Cerebellar nuclear complex (tissue), 1 donor: ENCODE measurements around the gene MAP3K1.
"Not testable (repeated sequence)": the region's sequence is repeated elsewhere in the genome, so short reads cannot be mapped to it uniquely, and the experiment has no call there.

Experiments used
- DNase-seq, 2 experiments: peaks; one replicate each; lab custom pipeline; 2025; lab: John Stamatoyannopoulos, UW

MAP3K1 gene

GRCh38 chr5:56816546-56817081 is 1.3 kb downstream of the MAP3K1 start:
- DNase-seq, result no peak

- no peak for DNase-seq
Observed at GRCh38 chr5:56817263-56818014, 2.1 kb downstream of the MAP3K1 start.

GRCh38 chr5:56818450-56819037 is 3.2 kb downstream of the MAP3K1 start:
- no peak for DNase-seq

- DNase-seq, result no peak
Observed at GRCh38 chr5:56819060-56819881, 3.9 kb downstream of the MAP3K1 start.

- DNase-seq, result not testable (repeated sequence)
Observed at GRCh38 chr5:56821868-56822267, 6.5 kb downstream of the MAP3K1 start.

- no peak for DNase-seq
Observed at GRCh38 chr5:56822981-56823380, 7.6 kb downstream of the MAP3K1 start.

- DNase-seq, result no peak
Observed at GRCh38 chr5:56824019-56824418, 8.7 kb downstream of the MAP3K1 start.

GRCh38 chr5:56825222-56825824 is 10.0 kb downstream of the MAP3K1 start:
- no peak for DNase-seq

- no peak for DNase-seq
Observed at GRCh38 chr5:56827049-56827448, 11.7 kb downstream of the MAP3K1 start.

GRCh38 chr5:56827924-56828323 is 12.6 kb downstream of the MAP3K1 start:
- no peak for DNase-seq

GRCh38 chr5:56829137-56829908 is 14.0 kb downstream of the MAP3K1 start:
- no peak for DNase-seq

- DNase-seq, result peak in 1 of 2 experiments; percentile 5
Observed at GRCh38 chr5:56831773-56832172, 16.4 kb downstream of the MAP3K1 start.

GRCh38 chr5:56833325-56833724 is 18.0 kb downstream of the MAP3K1 start:
- DNase-seq, result no peak

GRCh38 chr5:56837381-56837780 is 22.0 kb downstream of the MAP3K1 start:
- no peak for DNase-seq

- no peak for DNase-seq
Observed at GRCh38 chr5:56837956-56838355, 22.6 kb downstream of the MAP3K1 start.

GRCh38 chr5:56838409-56839039 is 23.2 kb downstream of the MAP3K1 start:
- peak in 1 of 2 experiments; percentile 24 for DNase-seq

- no peak for DNase-seq
Observed at GRCh38 chr5:56839062-56839461, 23.7 kb downstream of the MAP3K1 start.

GRCh38 chr5:56840597-56840996 is 25.2 kb downstream of the MAP3K1 start:
- no peak for DNase-seq

- DNase-seq, result no peak
Observed at GRCh38 chr5:56845277-56845676, 29.9 kb downstream of the MAP3K1 start.

GRCh38 chr5:56845904-56846480 is 30.6 kb downstream of the MAP3K1 start:
- DNase-seq, result no peak
